Kidney (tissue), 14 donors: ENCODE results near the gene NRP1. TPM values are rescaled to one million over a fixed set of nuclear protein-coding genes. Genes with fewer than 3 reads are reported as not detected.

Experiments
- DNase-seq, 5 donors: peaks; one replicate each; pipeline ENCODE4 v3.0.0-alpha.2; 2013 to 2020
- FAIRE-seq: peaks from 2 replicates; lab custom pipeline; 2012; peaks lifted over from hg19 to GRCh38; lab: Jason Lieb, UNC
- H3K27ac ChIP-seq, 2 donors: one replicate each; pipeline ENCODE4 v1.7.0; 2013; ENCODE audit warnings: low read depth in 2 of 2, low read length in 2 of 2, inconsistent platforms in 1 of 2
- H3K27me3 ChIP-seq: one replicate; pipeline ENCODE4 v1.7.1; 2013; ENCODE audit warnings: low read length, inconsistent platforms; ENCODE audit not compliant: control insufficient read depth, insufficient read depth
- H3K36me3 ChIP-seq, 3 donors: one replicate each; pipeline versions ENCODE4 v1.7.0 to v1.7.1; 2013; ENCODE audit warnings: low read length in 3 of 3, control low read depth in 1 of 3, inconsistent platforms in 1 of 3; ENCODE audit not compliant: insufficient read depth in 3 of 3, control insufficient read depth in 2 of 3
- H3K4me1 ChIP-seq, 3 donors: one replicate each; pipeline versions ENCODE4 v1.7.0 to v1.7.1; 2013; ENCODE audit warnings: low read length in 3 of 3, inconsistent platforms in 1 of 3, low read depth in 1 of 3; ENCODE audit not compliant: control insufficient read depth in 2 of 3, insufficient read depth in 2 of 3
- H3K4me3 ChIP-seq, 3 donors: one replicate each; pipeline versions ENCODE4 v1.7.0 to v1.8.1; 2013; ENCODE audit warnings: low read length in 3 of 3, control low read depth in 1 of 3, inconsistent platforms in 1 of 3
- H3K9ac ChIP-seq, 3 donors: one replicate each; pipeline versions ENCODE4 v1.7.0 to v1.7.1; 2013; ENCODE audit warnings: low read length in 3 of 3, control low read depth in 1 of 3, inconsistent platforms in 1 of 3
- H3K9me3 ChIP-seq, 3 donors: one replicate each; pipeline versions ENCODE4 v1.7.0 to v1.7.1; 2013; ENCODE audit warnings: low read length in 3 of 3, control low read depth in 1 of 3, inconsistent platforms in 1 of 3; ENCODE audit not compliant: control insufficient read depth in 2 of 3, insufficient read depth in 1 of 3
- intact Hi-C: fragments of 100-400 bp; cut with DNase I; formaldehyde crosslinking; loops from one replicate; pipeline ENCODE4 v1.11.1; 2022
- polyA plus RNA-seq: library from polyadenylated mRNA; stranded (reverse); fragments of 350-450 nt; fragmentation: Illumina TruSeq; extraction: RNeasy Lipid Tissue Mini Kit (QIAGEN cat#74804); gene quantifications from one replicate; pipeline ENCODE4 v1.2.3, GENCODE V29; 2014; ENCODE audit warnings: low read depth, low replicate concordance; ENCODE audit not compliant: insufficient read depth
- total RNA-seq: library from RNA; stranded (reverse); fragmentation: NEBNext Ultra II Directional; extraction: Animal tissue kit (Norgen Biotek cat#: 25700); gene quantifications from one replicate; pipeline ENCODE4 v1.2.1, GENCODE V29; 2021
- TF ChIP-seq, protein P1 (sequence below): IDR thresholded peaks from 3 replicates; pipeline ENCODE4 v1.5.1; 2012; ENCODE audit warnings: mild to moderate bottlenecking, moderate library complexity, borderline replicate concordance; ENCODE audit not compliant: insufficient read depth; ENCODE audit errors: extremely low read depth
- donor health status: control.
- donor health status: control.
- donor health status: control.
- donor health status: control.
- donor health status: control.
- donor health status: DM: yes; HTN: yes; CAD: no.
- donor health status: Normal renal cell carcinoma (clear cell type).

NRP1 gene
- total and polyA plus RNA-seq, 2 donors from 2014 or later = 40.5 to 243 TPM

DNA sequence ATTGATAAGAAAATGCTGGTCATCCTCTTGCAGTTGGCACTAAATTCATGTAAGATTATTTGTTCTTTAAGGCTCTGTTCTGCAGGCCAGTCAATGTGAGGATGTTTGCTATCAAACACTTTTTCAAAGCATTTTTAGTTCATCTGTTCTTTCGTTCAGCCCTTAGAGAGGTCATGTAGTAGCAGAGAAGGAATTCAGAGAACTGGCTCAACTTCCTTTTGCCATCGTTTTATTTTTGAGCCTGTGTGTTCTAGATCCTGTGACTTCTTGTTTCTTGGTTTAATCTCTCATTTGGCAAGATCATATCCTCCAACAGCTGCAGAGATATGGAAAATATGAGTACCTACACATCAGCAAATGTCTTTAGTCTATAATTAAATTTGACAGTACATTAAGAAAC is 184.3 kb downstream of the NRP1 start:
- no peak overlapping the region for H3K27ac ChIP-seq
- no peak for FAIRE-seq
- DNase-seq = no peak
- H3K9me3 ChIP-seq = no peaks in the 10 kb centered on the region
- H3K27me3 ChIP-seq = no peaks in the 10 kb centered on the region
- peaks cover 0 to 5% (median 0%) of the 10 kb centered on the region in 3 donors for H3K4me1 ChIP-seq
- no peaks in the 10 kb centered on the region for H3K36me3 ChIP-seq
- no peak overlapping the region for H3K4me3 ChIP-seq
- intact Hi-C loops = no loop called here
- TF ChIP-seq, protein P1, sequence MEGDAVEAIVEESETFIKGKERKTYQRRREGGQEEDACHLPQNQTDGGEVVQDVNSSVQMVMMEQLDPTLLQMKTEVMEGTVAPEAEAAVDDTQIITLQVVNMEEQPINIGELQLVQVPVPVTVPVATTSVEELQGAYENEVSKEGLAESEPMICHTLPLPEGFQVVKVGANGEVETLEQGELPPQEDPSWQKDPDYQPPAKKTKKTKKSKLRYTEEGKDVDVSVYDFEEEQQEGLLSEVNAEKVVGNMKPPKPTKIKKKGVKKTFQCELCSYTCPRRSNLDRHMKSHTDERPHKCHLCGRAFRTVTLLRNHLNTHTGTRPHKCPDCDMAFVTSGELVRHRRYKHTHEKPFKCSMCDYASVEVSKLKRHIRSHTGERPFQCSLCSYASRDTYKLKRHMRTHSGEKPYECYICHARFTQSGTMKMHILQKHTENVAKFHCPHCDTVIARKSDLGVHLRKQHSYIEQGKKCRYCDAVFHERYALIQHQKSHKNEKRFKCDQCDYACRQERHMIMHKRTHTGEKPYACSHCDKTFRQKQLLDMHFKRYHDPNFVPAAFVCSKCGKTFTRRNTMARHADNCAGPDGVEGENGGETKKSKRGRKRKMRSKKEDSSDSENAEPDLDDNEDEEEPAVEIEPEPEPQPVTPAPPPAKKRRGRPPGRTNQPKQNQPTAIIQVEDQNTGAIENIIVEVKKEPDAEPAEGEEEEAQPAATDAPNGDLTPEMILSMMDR = no peak
- H3K9ac ChIP-seq = no peak overlapping the region

DNA sequence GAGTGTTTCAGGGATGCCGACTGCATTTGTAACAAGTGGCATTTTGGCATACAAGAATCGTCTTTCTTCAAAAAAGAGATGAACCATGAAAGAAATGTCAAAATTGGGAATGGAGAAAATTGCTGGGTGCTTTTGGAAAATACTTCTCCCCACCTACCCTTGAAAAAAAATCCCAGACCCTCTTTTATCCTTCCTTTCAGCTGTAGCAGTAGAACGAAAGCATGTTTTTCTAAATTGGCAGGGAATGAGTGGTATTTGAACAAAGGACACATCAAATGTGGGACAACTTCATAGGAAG is 187.5 kb downstream of the NRP1 start:
- DNase-seq = no peak
- TF ChIP-seq, protein P1 = no peak
- H3K4me1 ChIP-seq = peaks cover 0 to 2% (median 0%) of the 10 kb centered on the region in 3 donors

DNA sequence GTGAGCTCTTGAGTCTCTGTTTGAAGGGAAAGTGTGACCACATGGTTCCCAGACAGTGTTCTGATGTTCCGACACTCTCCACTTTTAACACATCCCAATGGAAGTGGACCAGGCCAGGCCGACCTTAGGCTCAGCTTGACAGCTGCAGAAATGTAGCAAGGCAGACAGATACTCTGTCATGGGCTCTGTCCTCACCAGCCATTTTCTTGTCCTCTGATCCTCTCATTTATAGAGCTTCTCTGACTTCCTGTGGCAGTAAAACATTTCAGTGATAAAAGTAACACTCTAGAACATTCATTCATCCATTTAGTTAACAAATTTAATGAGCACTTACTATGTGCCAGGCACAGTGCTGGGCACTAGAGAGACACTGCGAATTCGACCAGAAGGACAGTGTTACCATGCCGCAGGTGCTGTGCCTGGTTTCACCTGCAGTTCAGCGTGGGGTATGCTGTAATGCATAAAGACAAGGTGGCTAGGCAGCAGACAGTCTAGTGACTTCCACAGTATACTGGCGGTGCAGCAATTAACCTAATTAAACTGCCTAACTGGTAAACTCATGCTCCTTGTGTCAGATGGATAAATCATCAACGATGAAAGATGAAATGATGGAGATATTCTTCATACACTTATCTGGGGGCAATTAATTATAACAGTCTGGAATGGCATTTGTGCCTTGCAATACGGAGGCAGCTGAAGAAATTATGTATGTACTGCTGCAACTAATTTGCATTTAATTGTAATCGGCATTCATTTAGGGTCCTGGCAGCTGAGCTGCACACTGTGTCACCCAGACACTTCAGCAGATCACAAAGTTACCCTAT is 188.1 kb downstream of the NRP1 start:
- Histone ChIP-seq H3K4me1 (peaks cover 0 to 1% (median 0%) of the 10 kb centered on the region in 3 donors), H3K27ac (no peak overlapping the region), H3K9me3 (no peaks in the 10 kb centered on the region), H3K4me3 (no peak overlapping the region), H3K36me3 (no peaks in the 10 kb centered on the region), H3K27me3 (no peaks in the 10 kb centered on the region), H3K9ac (no peak overlapping the region)
- DNase-seq (no peak), FAIRE-seq (no peak)
- TF ChIP-seq, protein P1 = no peak
- intact Hi-C loops = no loop called here

More for the DNA sequence above, 187.5 kb downstream of the NRP1 start:
- intact Hi-C loops = no loop called here
- no peak for FAIRE-seq
- no peak overlapping the region for H3K27ac ChIP-seq
- H3K9ac ChIP-seq = no peak overlapping the region
- H3K9me3 ChIP-seq = no peaks in the 10 kb centered on the region
- no peak overlapping the region for H3K4me3 ChIP-seq
- H3K36me3 ChIP-seq = no peaks in the 10 kb centered on the region
- H3K27me3 ChIP-seq = no peaks in the 10 kb centered on the region
